Stromal cell of bone marrow (primary cell): ENCODE data around the gene GPA33.

Experiments
- DNase-seq: peaks from one replicate; pipeline ENCODE4 v3.0.0-alpha.2; 2012; ENCODE audit warnings: low read depth

GPA33 gene

GRCh38 chr1:167090314-167090942 lies at the start of gene GPA33:
TSS of gene GPA33 (minus strand) at chr1:167090377. CDS start at chr1:167090287, 90 bp downstream.
- no peak for DNase-seq

GRCh38 chr1:167138703-167139102 lies 48.5 kb upstream of the GPA33 start:
- DNase-seq, result no peak

GRCh38 chr1:167137793-167138510 lies 47.8 kb upstream of the GPA33 start:
- no peak for DNase-seq

GRCh38 chr1:167137332-167137781 lies 47.2 kb upstream of the GPA33 start:
- DNase-seq, result no peak

- no peak for DNase-seq
Observed at GRCh38 chr1:167136806-167137205, 46.6 kb upstream of the GPA33 start.

- no peak for DNase-seq
Observed at GRCh38 chr1:167136191-167136614, 46.0 kb upstream of the GPA33 start.

- DNase-seq, result no peak
Observed at GRCh38 chr1:167135281-167135840, 45.2 kb upstream of the GPA33 start.

- DNase-seq, result no peak
Observed at GRCh38 chr1:167132301-167133010, 42.3 kb upstream of the GPA33 start.

- no peak for DNase-seq
Observed at GRCh38 chr1:167130829-167131510, 40.8 kb upstream of the GPA33 start.

GRCh38 chr1:167128261-167129227 lies 38.4 kb upstream of the GPA33 start:
- DNase-seq, result no peak

GRCh38 chr1:167127661-167128060 lies 37.5 kb upstream of the GPA33 start:
- no peak for DNase-seq

GRCh38 chr1:167127236-167127635 lies 37.1 kb upstream of the GPA33 start:
- DNase-seq, result no peak

- no peak for DNase-seq
Observed at GRCh38 chr1:167126811-167127210, 36.6 kb upstream of the GPA33 start.

- no peak for DNase-seq
Observed at GRCh38 chr1:167126317-167126716, 36.1 kb upstream of the GPA33 start.

- DNase-seq, result no peak
Observed at GRCh38 chr1:167122568-167122967, 32.4 kb upstream of the GPA33 start.

- no peak for DNase-seq
Observed at GRCh38 chr1:167122121-167122480, 31.9 kb upstream of the GPA33 start.

- DNase-seq, result no peak
Observed at GRCh38 chr1:167121375-167122120, 31.4 kb upstream of the GPA33 start.

GRCh38 chr1:167120899-167121298 lies 30.7 kb upstream of the GPA33 start:
- no peak for DNase-seq

- no peak for DNase-seq
Observed at GRCh38 chr1:167119696-167120095, 29.5 kb upstream of the GPA33 start.

- no peak for DNase-seq
Observed at GRCh38 chr1:167118188-167118587, 28.0 kb upstream of the GPA33 start.
